HEK293 (cell line): Measurements from ENCODE around the gene TWIST2.

Experiments used
- SP3 ChIP-seq: fragments of 450-650 bp; formaldehyde crosslinking; IDR thresholded peaks from 2 replicates; pipeline ENCODE4 v1.5.1; 2016; ENCODE audit warnings: missing biosample characterization, missing genetic modification characterization
- TF ChIP-seq, protein P1 (sequence below): fragments of 450-650 bp; formaldehyde crosslinking; IDR thresholded peaks from 2 replicates; pipeline ENCODE4 v1.5.1; 2017; ENCODE audit warnings: missing biosample characterization, missing genetic modification characterization

GRCh38 chr2:238938003-238938400, 90.1 kb downstream of the TWIST2 start:
- TF ChIP-seq, protein P1, sequence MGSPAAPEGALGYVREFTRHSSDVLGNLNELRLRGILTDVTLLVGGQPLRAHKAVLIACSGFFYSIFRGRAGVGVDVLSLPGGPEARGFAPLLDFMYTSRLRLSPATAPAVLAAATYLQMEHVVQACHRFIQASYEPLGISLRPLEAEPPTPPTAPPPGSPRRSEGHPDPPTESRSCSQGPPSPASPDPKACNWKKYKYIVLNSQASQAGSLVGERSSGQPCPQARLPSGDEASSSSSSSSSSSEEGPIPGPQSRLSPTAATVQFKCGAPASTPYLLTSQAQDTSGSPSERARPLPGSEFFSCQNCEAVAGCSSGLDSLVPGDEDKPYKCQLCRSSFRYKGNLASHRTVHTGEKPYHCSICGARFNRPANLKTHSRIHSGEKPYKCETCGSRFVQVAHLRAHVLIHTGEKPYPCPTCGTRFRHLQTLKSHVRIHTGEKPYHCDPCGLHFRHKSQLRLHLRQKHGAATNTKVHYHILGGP (tag by site-specific recombination): no peak
- no peak for TF ChIP-seq SP3 (tag by site-specific recombination)
